HPDE6-E6E7 (cell line): Measurements from ENCODE around the gene CASKIN2.
"Not testable (repeated sequence)": the region's sequence is repeated elsewhere in the genome, so short reads cannot be mapped to it uniquely, and the experiment has no call there.

Source experiments
- DNase-seq: peaks from one replicate; pipeline ENCODE4 v3.0.0; 2011; ENCODE audit warnings: missing footprints; ENCODE audit errors: extremely low spot score

Gene CASKIN2

GRCh38 chr17:75489511-75489955 lies 25.8 kb downstream of the CASKIN2 start:
- DNase-seq, result no peak

GRCh38 chr17:75488693-75489510 lies 26.4 kb downstream of the CASKIN2 start:
- no peak for DNase-seq

GRCh38 chr17:75487351-75488070 lies 27.8 kb downstream of the CASKIN2 start:
- DNase-seq, result no peak

GRCh38 chr17:75486951-75487350 lies 28.4 kb downstream of the CASKIN2 start:
- no peak for DNase-seq

GRCh38 chr17:75486151-75486550 lies 29.2 kb downstream of the CASKIN2 start:
- no peak for DNase-seq

- no peak for DNase-seq
Observed at GRCh38 chr17:75485688-75486087, 29.6 kb downstream of the CASKIN2 start.

GRCh38 chr17:75482098-75482942 lies 33.0 kb downstream of the CASKIN2 start:
- no peak for DNase-seq

GRCh38 chr17:75481194-75482068 lies 33.9 kb downstream of the CASKIN2 start:
- no peak for DNase-seq

- DNase-seq, result no peak
Observed at GRCh38 chr17:75480281-75480680, 35.1 kb downstream of the CASKIN2 start.

GRCh38 chr17:75478508-75478907 lies 36.8 kb downstream of the CASKIN2 start:
- no peak for DNase-seq

- DNase-seq, result not testable (repeated sequence)
Observed at GRCh38 chr17:75477490-75477862, 37.9 kb downstream of the CASKIN2 start.

GRCh38 chr17:75476752-75477489 lies 38.4 kb downstream of the CASKIN2 start:
- no peak for DNase-seq

- no peak for DNase-seq
Observed at GRCh38 chr17:75476271-75476671, 39.1 kb downstream of the CASKIN2 start.

GRCh38 chr17:75475851-75476250 lies 39.5 kb downstream of the CASKIN2 start:
- no peak for DNase-seq

GRCh38 chr17:75475144-75475835 lies 40.0 kb downstream of the CASKIN2 start:
- no peak for DNase-seq

- no peak for DNase-seq
Observed at GRCh38 chr17:75474736-75475135, 40.6 kb downstream of the CASKIN2 start.

GRCh38 chr17:75473246-75473645 lies 42.1 kb downstream of the CASKIN2 start:
- DNase-seq, result no peak

GRCh38 chr17:75472119-75472518 lies 43.2 kb downstream of the CASKIN2 start:
- no peak for DNase-seq

- no peak for DNase-seq
Observed at GRCh38 chr17:75471207-75471606, 44.1 kb downstream of the CASKIN2 start.
